Peyer's patch (tissue), 4 donors: ENCODE data around the gene HSBP1. TPM values are rescaled to one million over a fixed set of nuclear protein-coding genes. Genes with fewer than 3 reads are reported as not detected.
A peak's percentile ranks its signal among the peaks of the same experiment; 100 is the strongest.

Source experiments
- DNase-seq, 3 donors: peaks; one replicate each; pipeline ENCODE4 v3.0.0-alpha.2; 2017 to 2019
- H3K27ac ChIP-seq, 4 donors: fragments of 200-600 bp; sonication (generic); one replicate each; pipeline ENCODE4 v1.5.1; 2016 to 2019
- H3K27me3 ChIP-seq, 2 donors: fragments of 200-600 bp; sonication (generic); one replicate each; pipeline ENCODE4 v1.5.1; 2019
- H3K36me3 ChIP-seq, 3 donors: fragments of 200-600 bp; sonication (generic); one replicate each; pipeline ENCODE4 v1.5.1; 2016 to 2019
- H3K4me1 ChIP-seq, 4 donors: fragments of 200-600 bp; sonication (generic); one replicate each; pipeline ENCODE4 v1.5.1; 2016 to 2019
- H3K4me3 ChIP-seq, 4 donors: fragments of 200-600 bp; sonication (generic); 1 replicate in 3 of 4; 2 replicates in 1 of 4; pipeline ENCODE4 v1.5.1; 2016 to 2019; ENCODE audit warnings: mild to moderate bottlenecking in 1 of 4
- H3K9me3 ChIP-seq, 4 donors: fragments of 200-600 bp; sonication (generic); one replicate each; pipeline ENCODE4 v1.5.1; 2016 to 2019; ENCODE audit warnings: mild to moderate bottlenecking in 1 of 4
- CTCF ChIP-seq, 6 experiments: fragments of 450-650 bp in 4 of 6; fragments of 200-600 bp in 2 of 6; sonication (generic) in 1 of 6; IDR thresholded peaks; one replicate each; pipeline ENCODE4 v1.5.1; 2017 to 2019; ENCODE audit warnings: antibody characterized with exemption in 6 of 6, mild to moderate bottlenecking in 3 of 6, moderate library complexity in 1 of 6
- POLR2A ChIP-seq, 2 donors: fragments of 450-650 bp; IDR thresholded peaks; one replicate each; pipeline ENCODE4 v1.5.1; 2017; ENCODE audit warnings: antibody characterized with exemption in 2 of 2, mild to moderate bottlenecking in 2 of 2, moderate library complexity in 2 of 2
- total RNA-seq, 4 donors: library from RNA; depleted of rRNA; stranded (reverse); fragments of >200 nt; gene quantifications; one replicate each; pipeline ENCODE4 v1.1.0, GENCODE V29; 2016

Gene HSBP1
- total RNA-seq, 4 donors from 2014 or later = 12.4 to 19.0 (median 18.1) TPM

- no peak overlapping the region for H3K4me3 ChIP-seq
- no peak for DNase-seq
- no peaks in the 10 kb centered on the region for H3K36me3 ChIP-seq
- no peaks in the 10 kb centered on the region for H3K27me3 ChIP-seq
- TF ChIP-seq POLR2A (IDR thresholded peaks at IDR 0.05) (no peak), CTCF (IDR thresholded peaks at IDR 0.05) (no peak)
- H3K27ac ChIP-seq = no peak overlapping the region
- H3K4me1 ChIP-seq = no peaks in the 10 kb centered on the region
- H3K9me3 ChIP-seq = no peaks in the 10 kb centered on the region
These were observed 10.8 kb upstream of the HSBP1 start for GRCh38 chr16:83797013-83797412.

GRCh38 chr16:83799336-83799735, 8.4 kb upstream of the HSBP1 start:
- no peaks in the 10 kb centered on the region for H3K36me3 ChIP-seq
- H3K9me3 ChIP-seq = no peaks in the 10 kb centered on the region
- no peak for DNase-seq
- no peak overlapping the region for H3K4me3 ChIP-seq
- no peak overlapping the region for H3K27ac ChIP-seq
- TF ChIP-seq CTCF (IDR thresholded peaks at IDR 0.05) (no peak), POLR2A (IDR thresholded peaks at IDR 0.05) (no peak)
- H3K27me3 ChIP-seq = no peaks in the 10 kb centered on the region
- no peaks in the 10 kb centered on the region for H3K4me1 ChIP-seq

GRCh38 chr16:83802135-83802534, 5.6 kb upstream of the HSBP1 start:
- Histone ChIP-seq H3K9me3 (no peaks in the 10 kb centered on the region), H3K4me1 (no peaks in the 10 kb centered on the region), H3K27ac (peak overlapping the region in 2 of 4 donors; percentile 22 to 72), H3K27me3 (no peaks in the 10 kb centered on the region), H3K36me3 (no peaks in the 10 kb centered on the region), H3K4me3 (peak overlapping the region in 2 of 4 donors; percentile 27 to 33)
- DNase-seq = no peak
- no peak for TF ChIP-seq CTCF (IDR thresholded peaks at IDR 0.05)
- TF ChIP-seq POLR2A (IDR thresholded peaks at IDR 0.05) = no peak

- H3K27me3 ChIP-seq = no peaks in the 10 kb centered on the region
- H3K4me1 ChIP-seq = no peaks in the 10 kb centered on the region
- H3K27ac ChIP-seq = peak overlapping the region in 2 of 4 donors; percentile 22 to 72
- no peak for DNase-seq
- no peak for TF ChIP-seq POLR2A (IDR thresholded peaks at IDR 0.05)
- TF ChIP-seq CTCF (IDR thresholded peaks at IDR 0.05) = no peak
- no peaks in the 10 kb centered on the region for H3K9me3 ChIP-seq
- no peaks in the 10 kb centered on the region for H3K36me3 ChIP-seq
- peak overlapping the region in 2 of 4 donors; percentile 27 to 33 for H3K4me3 ChIP-seq
These were observed 5.1 kb upstream of the HSBP1 start for GRCh38 chr16:83802554-83803205.

- Histone ChIP-seq H3K27me3 (no peaks in the 10 kb centered on the region), H3K4me1 (peaks cover 0 to 3% (median 2%) of the 10 kb centered on the region in 4 donors), H3K4me3 (no peak overlapping the region), H3K27ac (no peak overlapping the region), H3K9me3 (no peaks in the 10 kb centered on the region), H3K36me3 (no peaks in the 10 kb centered on the region)
- TF ChIP-seq CTCF (IDR thresholded peaks at IDR 0.05) = no peak
- no peak for TF ChIP-seq POLR2A (IDR thresholded peaks at IDR 0.05)
- no peak for DNase-seq
These were observed 4.0 kb upstream of the HSBP1 start for GRCh38 chr16:83803811-83804210.
